Measurements from ENCODE around the gene GARS1.

Gene GARS1

GRCh38 chr7:30612658-30613265 is 18.1 kb downstream of the GARS1 start:
- TF ChIP-seq EZH2 (IDR thresholded peaks at IDR 0.05; ENCODE audit: borderline replicate concordance, low read length): no peak
- TF ChIP-seq, protein P1, sequence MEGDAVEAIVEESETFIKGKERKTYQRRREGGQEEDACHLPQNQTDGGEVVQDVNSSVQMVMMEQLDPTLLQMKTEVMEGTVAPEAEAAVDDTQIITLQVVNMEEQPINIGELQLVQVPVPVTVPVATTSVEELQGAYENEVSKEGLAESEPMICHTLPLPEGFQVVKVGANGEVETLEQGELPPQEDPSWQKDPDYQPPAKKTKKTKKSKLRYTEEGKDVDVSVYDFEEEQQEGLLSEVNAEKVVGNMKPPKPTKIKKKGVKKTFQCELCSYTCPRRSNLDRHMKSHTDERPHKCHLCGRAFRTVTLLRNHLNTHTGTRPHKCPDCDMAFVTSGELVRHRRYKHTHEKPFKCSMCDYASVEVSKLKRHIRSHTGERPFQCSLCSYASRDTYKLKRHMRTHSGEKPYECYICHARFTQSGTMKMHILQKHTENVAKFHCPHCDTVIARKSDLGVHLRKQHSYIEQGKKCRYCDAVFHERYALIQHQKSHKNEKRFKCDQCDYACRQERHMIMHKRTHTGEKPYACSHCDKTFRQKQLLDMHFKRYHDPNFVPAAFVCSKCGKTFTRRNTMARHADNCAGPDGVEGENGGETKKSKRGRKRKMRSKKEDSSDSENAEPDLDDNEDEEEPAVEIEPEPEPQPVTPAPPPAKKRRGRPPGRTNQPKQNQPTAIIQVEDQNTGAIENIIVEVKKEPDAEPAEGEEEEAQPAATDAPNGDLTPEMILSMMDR (IDR thresholded peaks at IDR 0.05; ENCODE audit: low read length): no peak
- Histone ChIP-seq H3K9me3 (ENCODE audit: low read length) (no peaks in the 10 kb centered on the region), H3K9me2 (ENCODE audit: low read depth, low read length) (no peaks in the 10 kb centered on the region), H3K4me2 (ENCODE audit: low read length) (no peak overlapping the region), H3K27ac (ENCODE audit: low read depth, low read length, poor library complexity, severe bottlenecking) (no peak overlapping the region), H3K4me1 (ENCODE audit: insufficient read depth, low read length, severe bottlenecking) (no peaks in the 10 kb centered on the region), H4K20me1 (ENCODE audit: insufficient read depth, low read length) (no peaks in the 10 kb centered on the region), H3K79me2 (ENCODE audit: insufficient read depth, low read length) (0 out of 2 replicates have a peak, but pooled peaks cover 3% of the 10 kb centered on the region), H3K4me3 (ENCODE audit: low read depth, low read length, poor library complexity, severe bottlenecking) (no peak overlapping the region), H3K27me3 (ENCODE audit: insufficient read depth, low read length) (no peaks in the 10 kb centered on the region), H3K36me3 (ENCODE audit: insufficient read depth, low read length) (peaks cover 97% of the 10 kb centered on the region), H2AFZ (ENCODE audit: low read length) (no peak overlapping the region), H3K9ac (ENCODE audit: low read length) (no peak overlapping the region), H3F3A (ENCODE audit: insufficient read depth, low read length) (no peaks in the 10 kb centered on the region)

DNA sequence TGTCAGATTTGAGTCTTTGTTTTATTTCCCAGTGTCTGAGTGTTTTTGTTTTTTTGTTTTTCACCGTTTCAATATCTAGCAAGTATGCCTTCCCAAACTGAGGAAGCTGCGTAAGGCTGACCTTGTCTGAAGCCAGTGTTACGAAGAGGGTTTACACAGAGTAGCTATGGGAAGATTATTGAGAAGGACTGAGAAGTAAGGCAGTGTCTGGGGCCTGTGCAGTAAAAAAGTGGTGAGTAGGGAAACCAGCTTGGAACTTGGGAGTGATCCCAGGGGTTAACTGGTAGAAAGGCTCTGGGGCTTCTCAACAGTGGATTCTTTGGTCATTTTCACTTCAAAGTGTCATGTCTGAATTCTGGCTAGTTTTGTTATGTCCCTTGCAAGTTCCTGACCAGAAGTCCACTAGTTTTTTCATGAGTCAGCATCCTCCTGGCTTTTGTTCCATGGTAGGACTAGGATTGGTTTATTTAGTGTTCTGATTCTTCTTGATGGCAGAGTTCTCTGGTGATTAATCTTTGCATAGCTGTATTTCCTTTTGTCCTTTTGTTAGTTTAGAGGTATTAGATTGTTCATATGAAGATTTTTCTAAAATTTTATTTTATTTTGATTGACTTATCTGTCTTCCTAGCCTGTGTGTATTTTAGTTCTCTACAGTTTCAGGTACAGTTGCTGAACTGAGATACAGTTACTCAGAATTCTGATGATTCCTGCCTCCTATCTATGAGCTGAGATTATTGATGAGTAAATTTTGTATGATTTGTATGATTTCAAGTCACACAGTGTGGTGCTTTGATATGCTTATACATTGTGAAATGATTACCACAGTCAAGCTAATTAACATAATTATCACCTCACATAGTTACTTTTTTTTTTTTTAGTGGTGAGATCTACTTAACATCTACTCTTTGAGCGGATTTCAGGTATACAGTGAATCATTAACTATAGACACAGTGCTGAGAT is 19.0 kb downstream of the GARS1 start:
- Histone ChIP-seq H3K27me3 (ENCODE audit: insufficient read depth, low read length) (no peaks in the 10 kb centered on the region), H3K9me2 (ENCODE audit: low read depth, low read length) (no peaks in the 10 kb centered on the region), H4K20me1 (ENCODE audit: insufficient read depth, low read length) (no peaks in the 10 kb centered on the region), H3K4me3 (ENCODE audit: low read depth, low read length, poor library complexity, severe bottlenecking) (no peak overlapping the region), H3K9me3 (ENCODE audit: low read length) (no peaks in the 10 kb centered on the region), H2AFZ (ENCODE audit: low read length) (no peak overlapping the region), H3K9ac (ENCODE audit: low read length) (no peak overlapping the region), H3K27ac (ENCODE audit: low read depth, low read length, poor library complexity, severe bottlenecking) (no peak overlapping the region), H3F3A (ENCODE audit: insufficient read depth, low read length) (no peaks in the 10 kb centered on the region), H3K4me2 (ENCODE audit: low read length) (no peak overlapping the region), H3K4me1 (ENCODE audit: insufficient read depth, low read length, severe bottlenecking) (no peaks in the 10 kb centered on the region), H3K36me3 (ENCODE audit: insufficient read depth, low read length) (peaks cover 97% of the 10 kb centered on the region), H3K79me2 (ENCODE audit: insufficient read depth, low read length) (0 out of 2 replicates have a peak, but pooled peaks cover 3% of the 10 kb centered on the region)
- TF ChIP-seq EZH2 (IDR thresholded peaks at IDR 0.05; ENCODE audit: borderline replicate concordance, low read length): no peak
- TF ChIP-seq, protein P1 (IDR thresholded peaks at IDR 0.05; ENCODE audit: low read length): no peak

- Histone ChIP-seq H3K27me3 (ENCODE audit: insufficient read depth, low read length) (no peaks in the 10 kb centered on the region), H3K9me3 (ENCODE audit: low read length) (no peaks in the 10 kb centered on the region), H3K4me1 (ENCODE audit: insufficient read depth, low read length, severe bottlenecking) (no peaks in the 10 kb centered on the region), H3K9me2 (ENCODE audit: low read depth, low read length) (no peaks in the 10 kb centered on the region), H3F3A (ENCODE audit: insufficient read depth, low read length) (no peaks in the 10 kb centered on the region), H3K79me2 (ENCODE audit: insufficient read depth, low read length) (no peaks in the 10 kb centered on the region), H3K4me3 (ENCODE audit: low read depth, low read length, poor library complexity, severe bottlenecking) (no peak overlapping the region), H4K20me1 (ENCODE audit: insufficient read depth, low read length) (no peaks in the 10 kb centered on the region), H3K4me2 (ENCODE audit: low read length) (no peak overlapping the region), H2AFZ (ENCODE audit: low read length) (no peak overlapping the region), H3K27ac (ENCODE audit: low read depth, low read length, poor library complexity, severe bottlenecking) (no peak overlapping the region), H3K36me3 (ENCODE audit: insufficient read depth, low read length) (peaks cover 95% of the 10 kb centered on the region), H3K9ac (ENCODE audit: low read length) (no peak overlapping the region)
- no peak for TF ChIP-seq EZH2 (IDR thresholded peaks at IDR 0.05; ENCODE audit: borderline replicate concordance, low read length)
- TF ChIP-seq, protein P1 (IDR thresholded peaks at IDR 0.05; ENCODE audit: low read length): no peak
These were observed 21.6 kb downstream of the GARS1 start for GRCh38 chr7:30616318-30616717.
